Stimulated activated naive CD4-positive, alpha-beta T cell treated with Interleukin-2 at 50 U/mL for 16 hours (primary cell): ENCODE measurements around the gene PHF21A.
A peak's percentile ranks its signal among the peaks of the same experiment; 100 is the strongest.
"Not testable (repeated sequence)": the region's sequence is repeated elsewhere in the genome, so short reads cannot be mapped to it uniquely, and the experiment has no call there.

Experiments used
- DNase-seq: peaks from one replicate; lab custom pipeline; 2025; lab: John Stamatoyannopoulos, UW

Gene PHF21A

GRCh38 chr11:45902452-45903380, 218.5 kb downstream of the PHF21A start:
- no peak for DNase-seq

- no peak for DNase-seq
Observed at GRCh38 chr11:45901626-45902025, 219.6 kb downstream of the PHF21A start.

DNA sequence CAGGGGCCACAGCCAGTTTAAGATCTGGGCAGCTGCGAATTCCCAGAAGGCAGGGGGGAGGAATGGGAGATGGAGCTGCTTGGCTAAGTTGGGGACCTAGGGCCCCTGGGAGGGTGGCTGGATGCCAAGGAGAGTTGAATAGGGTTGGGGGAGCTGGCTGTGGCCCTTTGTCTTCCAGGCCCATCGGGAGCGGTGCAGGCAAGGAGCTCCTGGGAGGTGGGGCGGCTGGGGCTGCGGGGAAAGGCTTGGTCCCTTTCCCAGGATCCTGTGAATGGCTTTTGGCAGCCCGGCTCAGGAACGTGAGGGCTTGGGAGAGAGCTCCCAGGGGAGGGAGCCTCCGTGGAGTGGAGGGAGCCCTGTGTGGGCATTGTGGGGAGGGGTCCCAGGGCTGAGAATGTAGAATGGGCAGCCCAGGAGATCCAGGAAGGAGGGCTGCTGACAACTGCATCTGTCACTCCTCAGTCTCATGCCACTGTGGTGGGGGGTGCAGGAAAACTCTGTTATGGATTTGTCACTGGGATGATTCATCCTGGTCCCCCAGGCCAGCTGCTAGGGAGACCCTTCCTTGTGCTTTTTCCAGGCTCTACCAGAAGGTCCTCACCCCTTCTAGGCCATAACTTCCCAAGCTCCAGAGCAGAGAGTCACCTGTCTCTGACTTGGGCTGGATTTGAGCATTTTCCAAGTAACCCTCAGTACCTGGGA, 220.2 kb downstream of the PHF21A start:
- DNase-seq, result no peak

DNA sequence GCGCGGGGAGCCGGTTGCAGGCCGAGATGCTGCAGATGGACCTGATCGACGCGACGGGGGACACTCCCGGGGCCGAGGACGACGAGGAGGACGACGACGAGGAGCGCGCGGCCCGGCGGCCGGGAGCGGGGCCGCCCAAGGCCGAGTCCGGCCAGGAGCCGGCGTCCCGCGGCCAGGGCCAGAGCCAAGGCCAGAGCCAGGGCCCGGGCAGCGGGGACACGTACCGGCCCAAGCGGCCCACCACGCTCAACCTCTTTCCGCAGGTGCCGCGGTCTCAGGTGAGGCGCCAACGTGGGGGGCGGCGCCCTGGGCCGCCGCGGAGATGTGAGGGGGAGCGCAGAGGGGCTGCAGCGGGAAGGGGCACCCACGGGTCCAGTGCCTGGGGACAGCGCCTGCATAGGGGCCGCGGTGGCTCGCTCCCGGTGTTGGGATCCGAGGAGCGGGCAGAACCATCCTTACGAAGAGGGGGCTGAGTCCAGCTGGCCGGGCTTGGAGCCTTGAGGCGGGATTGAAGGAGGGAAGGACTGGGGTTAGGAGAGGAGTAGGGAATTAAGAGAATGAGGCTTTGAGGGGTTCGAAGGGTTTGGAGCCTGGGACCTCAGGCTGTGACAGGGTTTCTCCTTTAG, 221.0 kb downstream of the PHF21A start:
- DNase-seq, result not testable (repeated sequence)

GRCh38 chr11:45899448-45900174, 221.6 kb downstream of the PHF21A start:
- peak; percentile 62 for DNase-seq

GRCh38 chr11:45899086-45899447, 222.2 kb downstream of the PHF21A start:
- DNase-seq, result no peak

GRCh38 chr11:45897556-45897955, 223.7 kb downstream of the PHF21A start:
- no peak for DNase-seq

GRCh38 chr11:45896422-45896984, 224.8 kb downstream of the PHF21A start:
- no peak for DNase-seq

DNA sequence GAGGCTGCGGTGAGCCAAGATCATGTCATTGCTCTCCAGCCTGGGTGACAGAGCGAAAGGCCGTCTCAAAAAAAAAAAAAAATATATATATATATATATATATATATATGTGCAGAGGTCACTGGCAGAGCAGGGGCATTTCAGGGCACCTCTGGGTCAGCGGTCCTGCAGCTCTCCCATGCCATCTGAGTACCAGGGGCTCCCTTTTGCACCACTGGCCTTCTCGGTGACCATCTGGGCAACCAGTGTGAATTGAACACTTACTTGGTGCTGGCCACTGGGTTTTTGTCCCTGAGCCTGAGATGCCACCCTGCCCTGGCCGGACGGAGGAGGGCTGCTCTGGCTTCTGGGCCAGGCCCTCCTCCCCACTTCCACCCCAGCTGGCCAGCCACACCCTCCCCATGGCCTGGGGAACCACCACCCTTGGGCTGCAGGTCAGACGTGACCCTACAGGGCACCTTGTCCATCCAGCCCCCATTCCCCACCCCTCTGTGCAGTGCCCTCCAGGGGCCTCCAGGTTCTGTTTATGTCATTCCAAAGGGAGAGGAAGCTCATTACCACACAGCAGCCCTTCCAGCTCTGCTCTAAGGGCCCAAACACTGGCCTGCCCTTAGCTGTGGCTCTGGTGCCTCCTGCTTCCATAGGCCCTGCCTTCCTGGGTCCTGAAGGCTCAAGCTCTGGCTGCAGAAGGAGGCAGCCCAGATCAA, 225.5 kb downstream of the PHF21A start:
- no peak for DNase-seq

GRCh38 chr11:45894555-45895247, 226.6 kb downstream of the PHF21A start:
- no peak for DNase-seq

DNA sequence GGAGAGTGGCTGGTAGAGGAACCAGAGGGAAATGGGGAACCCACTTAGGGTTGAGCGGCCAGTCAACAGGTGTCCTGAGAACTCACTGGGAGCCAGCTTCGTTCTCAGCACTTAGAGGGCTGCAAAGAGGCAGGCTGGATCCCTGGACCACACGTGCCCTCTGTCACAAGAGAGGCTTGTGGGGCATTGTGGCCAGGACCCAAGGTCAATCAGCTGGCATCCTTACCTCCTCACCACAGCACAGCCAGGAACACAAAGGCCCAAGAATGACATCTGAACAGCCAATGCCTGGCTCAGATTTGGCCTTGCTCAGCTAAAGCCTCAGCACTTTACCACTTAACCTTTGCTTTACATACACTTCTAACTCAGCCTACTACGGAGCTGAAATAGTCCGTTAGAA, 228.4 kb downstream of the PHF21A start:
- no peak for DNase-seq

- no peak for DNase-seq
Observed at GRCh38 chr11:45890886-45891550, 230.2 kb downstream of the PHF21A start.

DNA sequence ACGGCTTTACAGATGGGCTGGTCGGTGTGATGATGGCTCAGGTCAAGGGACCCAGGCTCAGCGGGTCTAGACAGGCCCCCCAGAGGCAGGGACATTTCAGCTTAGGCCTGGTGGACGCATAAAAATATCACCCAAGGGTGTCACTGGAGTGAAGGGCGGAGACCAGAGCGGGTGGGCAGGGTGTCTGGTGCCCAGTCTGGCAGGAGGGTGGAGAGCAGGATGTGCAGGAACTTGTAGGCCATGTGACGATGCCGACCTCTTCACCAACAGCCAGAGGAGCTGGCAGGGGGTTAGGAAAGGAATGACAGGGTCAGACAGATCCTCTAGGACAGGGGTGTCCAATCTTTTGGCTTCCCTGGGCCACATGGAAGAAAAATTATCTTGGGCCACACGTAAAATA, 231.3 kb downstream of the PHF21A start:
- DNase-seq, result no peak

- no peak for DNase-seq
Observed at GRCh38 chr11:45889555-45889954, 231.7 kb downstream of the PHF21A start.

DNA sequence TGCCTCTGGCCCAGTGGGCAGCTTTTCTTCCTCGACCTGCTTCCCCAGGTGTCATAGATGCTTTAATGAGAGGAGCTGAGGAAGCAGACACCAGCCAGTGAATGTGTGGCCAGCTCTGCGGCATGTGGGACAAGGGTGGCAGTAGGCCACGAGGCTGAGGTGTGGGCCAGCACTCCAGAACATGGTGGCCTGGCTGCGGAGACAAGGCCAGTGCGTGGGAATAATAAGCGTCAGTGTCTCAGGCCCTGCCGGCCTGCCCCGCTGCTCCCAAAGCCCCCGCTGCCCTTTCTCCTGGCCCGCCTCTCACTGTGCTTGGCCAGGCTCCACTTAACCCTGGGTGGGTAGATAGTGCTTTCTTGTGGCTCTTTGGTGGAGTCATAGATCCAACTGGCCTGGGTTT, 233.7 kb downstream of the PHF21A start:
- DNase-seq, result no peak

DNA sequence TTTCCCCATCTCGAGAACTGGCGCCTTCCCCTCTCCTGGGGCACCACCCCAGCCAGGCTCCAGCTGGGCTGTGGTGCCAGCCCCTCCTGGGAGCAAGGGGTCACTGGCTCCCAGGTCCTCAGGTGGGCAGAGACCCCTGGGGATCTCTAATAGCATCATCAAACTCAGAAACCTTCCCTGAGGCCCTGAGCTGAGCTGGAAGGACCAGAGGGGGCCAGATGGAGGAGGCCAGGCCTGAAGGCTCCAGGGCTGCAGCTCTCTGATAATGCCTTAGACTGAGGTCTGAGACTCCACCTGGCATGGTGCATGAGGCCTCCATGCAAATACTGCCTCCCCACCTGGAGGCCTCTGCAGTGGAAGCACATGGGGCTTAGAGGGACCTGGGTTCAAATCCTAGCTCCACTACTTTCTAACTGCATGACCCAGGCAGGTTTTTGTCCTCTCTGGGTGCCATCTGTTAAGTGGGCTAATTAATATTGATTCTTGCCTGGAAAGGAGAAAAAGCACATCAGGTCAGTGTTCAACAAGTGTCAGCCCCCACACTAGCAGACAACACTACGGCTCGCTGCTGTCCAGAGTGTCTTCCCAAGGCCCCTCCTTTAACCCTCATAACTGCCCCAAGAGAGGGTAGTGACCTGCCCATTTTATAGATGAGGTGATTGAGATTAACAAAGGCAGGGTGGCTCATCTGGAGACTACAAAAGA, 234.3 kb downstream of the PHF21A start:
- DNase-seq, result no peak

- DNase-seq, result no peak
Observed at GRCh38 chr11:45885921-45886721, 235.1 kb downstream of the PHF21A start.

- peak; percentile 42 for DNase-seq
Observed at GRCh38 chr11:45885274-45885920, 235.9 kb downstream of the PHF21A start, which contains the start of gene MAPK8IP1. TSS of gene MAPK8IP1 (plus strand) at chr11:45885651. CDS start at chr11:45885821, 170 bp downstream.
